CD4-positive, CD25-positive, alpha-beta regulatory T cell (primary cell): ENCODE results near the gene COL4A5. TPM values are rescaled to one million over a fixed set of nuclear protein-coding genes. Genes with fewer than 3 reads are reported as not detected.
A peak's percentile ranks its signal among the peaks of the same experiment; 100 is the strongest.

Experiments
- ATAC-seq, 2 donors: fragments of 150-1000 bp; cut with Tn5 transposase; one replicate each; pipeline ENCODE4 v1.10.0; 2021; ENCODE audit warnings: low read depth in 2 of 2, moderate number of reproducible peaks in 2 of 2, moderate library complexity in 1 of 2
- DNase-seq, 3 donors: peaks; one replicate each; pipeline versions ENCODE4 v3.0.0 to v3.0.0-alpha.2; 2012 to 2022; ENCODE audit warnings: mixed read lengths in 1 of 3
- H3K27ac ChIP-seq: one replicate; pipeline ENCODE4 v1.7.0; 2013; ENCODE audit warnings: mild to moderate bottlenecking, low read length; ENCODE audit not compliant: insufficient read depth, poor library complexity, severe bottlenecking
- H3K27me3 ChIP-seq: one replicate; pipeline ENCODE4 v1.7.0; 2013; ENCODE audit warnings: low read length; ENCODE audit not compliant: control insufficient read depth, insufficient read depth
- H3K36me3 ChIP-seq: one replicate; pipeline ENCODE4 v1.7.0; 2013; ENCODE audit warnings: mild to moderate bottlenecking, low read length, moderate library complexity; ENCODE audit not compliant: control insufficient read depth, insufficient read depth
- H3K4me1 ChIP-seq: 2 replicates; pipeline ENCODE4 v1.7.0; 2013; ENCODE audit warnings: mild to moderate bottlenecking, low read length; ENCODE audit not compliant: insufficient read depth, control insufficient read depth, poor library complexity, severe bottlenecking
- H3K4me3 ChIP-seq: one replicate; pipeline ENCODE4 v1.7.0; 2013; ENCODE audit warnings: low read depth, mild to moderate bottlenecking, low read length, moderate library complexity
- H3K9me3 ChIP-seq, 2 experiments: 1 replicate in 1 of 2; 2 replicates in 1 of 2; pipeline ENCODE4 v1.7.0; 2013; ENCODE audit warnings: low read length in 2 of 2, mild to moderate bottlenecking in 1 of 2, moderate library complexity in 1 of 2; ENCODE audit not compliant: control insufficient read depth in 2 of 2
- H3K27ac Mint-ChIP-seq, 3 donors: one replicate each; pipeline ENCODE4 v1.8.0; 2020 to 2022; ENCODE audit warnings: mild to moderate bottlenecking in 3 of 3, mixed read lengths in 3 of 3, moderate library complexity in 2 of 3
- H3K27me3 Mint-ChIP-seq: one replicate; pipeline ENCODE4 v1.8.0; 2022; ENCODE audit warnings: mild to moderate bottlenecking, mixed read lengths
- H3K36me3 Mint-ChIP-seq: one replicate; pipeline ENCODE4 v1.8.0; 2020; ENCODE audit warnings: mixed read lengths
- H3K4me1 Mint-ChIP-seq, 4 donors: one replicate each; pipeline ENCODE4 v1.8.0; 2020 to 2022; ENCODE audit warnings: mixed read lengths in 4 of 4, mild to moderate bottlenecking in 1 of 4
- H3K4me3 Mint-ChIP-seq, 4 donors: one replicate each; pipeline ENCODE4 v1.8.0; 2020 to 2022; ENCODE audit warnings: mild to moderate bottlenecking in 4 of 4, mixed read lengths in 4 of 4, moderate library complexity in 3 of 4
- H3K9me3 Mint-ChIP-seq, 7 donors: one replicate each; pipeline ENCODE4 v1.8.0; 2020 to 2022; ENCODE audit warnings: mixed read lengths in 7 of 7, mild to moderate bottlenecking in 3 of 7, moderate library complexity in 2 of 7
- polyA plus RNA-seq, 4 donors: library from polyadenylated mRNA; unstranded; fragments of 300-500 nt; fragmentation: Illumina TruSeq; gene quantifications; one replicate each; pipeline ENCODE4 v1.2.3, GENCODE V29; 2021
- total RNA-seq: library from RNA; stranded (reverse); gene quantifications from one replicate; pipeline ENCODE4 v1.2.3, GENCODE V29; 2022

Gene COL4A5
- total and polyA plus RNA-seq, 5 donors from 2014 or later = 0.02 TPM; not detected in 4

DNA sequence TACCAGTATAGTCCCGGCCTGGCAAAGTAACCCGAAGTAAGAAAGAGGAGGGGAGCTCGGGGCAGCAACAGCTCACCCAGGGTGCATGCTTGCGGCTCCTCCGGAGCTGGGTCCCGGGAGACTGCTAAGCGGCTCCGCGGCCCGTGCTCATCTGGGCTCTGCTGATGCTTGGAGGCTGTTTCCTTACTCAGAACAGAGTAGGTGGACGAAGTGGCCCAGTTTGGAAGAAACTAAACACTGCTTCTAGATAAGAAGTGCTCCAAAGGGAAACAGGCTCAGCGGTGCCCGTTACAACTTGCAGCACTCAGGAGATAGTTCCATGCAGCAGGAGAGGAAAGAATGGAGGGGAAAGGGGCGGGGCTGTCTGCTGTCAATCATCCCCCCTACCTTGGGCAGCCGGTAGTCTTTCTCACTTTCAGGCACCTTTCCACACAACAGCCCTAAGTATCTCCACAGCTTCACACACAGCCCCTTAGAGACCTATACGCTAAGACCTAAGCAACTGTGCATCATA, 1.5 kb upstream of the COL4A5 start, which contains the start of gene COL4A6:
Gene COL4A6 (minus strand): TSS at position 313 of the 514 bp plus-strand sequence. CDS start 226 bp downstream, at position 87.
- ATAC-seq (no peak), DNase-seq (no peak)
- Mint-ChIP-seq H3K4me1 (peaks cover 0 to 7% (median 0%) of the 10 kb centered on the region in 4 donors), H3K27me3 (peaks cover 20% of the 10 kb centered on the region), H3K4me3 (peak within 1 kb of the TSS in 3 of 4 donors; percentile 1 to 75 (median 30)), H3K9me3 (peaks cover 0 to 6% (median 0%) of the 10 kb centered on the region in 7 donors), H3K27ac (no peak within 1 kb of the TSS), H3K36me3 (no peaks in the 10 kb centered on the region)
- Histone ChIP-seq H3K27ac (no peak within 1 kb of the TSS), H3K27me3 (peaks cover 2% of the 10 kb centered on the region), H3K36me3 (no peaks in the 10 kb centered on the region), H3K4me1 (no peaks in the 10 kb centered on the region), H3K9me3 (no peaks in the 10 kb centered on the region), H3K4me3 (no peak within 1 kb of the TSS)

DNA sequence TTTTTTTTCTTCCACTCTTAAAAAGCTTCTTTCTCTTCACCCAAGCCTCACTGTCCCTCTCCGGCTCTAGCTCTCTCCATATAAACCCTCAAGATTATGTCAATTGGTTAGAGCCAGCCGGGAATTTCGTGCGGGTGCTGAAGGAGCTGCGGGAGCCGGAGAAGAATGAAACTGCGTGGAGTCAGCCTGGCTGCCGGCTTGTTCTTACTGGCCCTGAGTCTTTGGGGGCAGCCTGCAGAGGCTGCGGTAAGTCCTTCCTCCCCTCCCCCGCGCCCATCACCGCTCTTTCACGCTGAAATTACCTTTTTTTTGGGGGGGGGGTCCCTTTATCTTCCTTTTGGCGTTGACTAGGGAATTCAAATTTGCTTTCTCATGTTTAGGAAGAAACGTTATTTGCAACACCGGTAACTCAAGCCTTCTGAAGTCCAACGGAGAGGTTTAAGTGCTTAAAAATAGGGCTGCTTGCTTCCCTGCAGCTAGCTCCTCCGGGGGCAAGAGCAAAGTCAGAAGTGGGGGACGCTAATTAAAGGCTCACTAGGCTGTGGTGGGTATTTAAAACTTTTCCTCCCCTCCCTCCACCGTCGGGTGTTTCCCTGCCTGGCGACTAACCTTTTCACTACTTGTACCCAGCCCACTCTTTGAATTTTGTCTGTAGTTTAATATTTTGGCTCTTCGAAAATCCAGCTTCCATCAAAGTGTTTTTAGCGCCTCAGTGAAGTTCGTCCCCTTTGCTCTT, 491 bp downstream of the COL4A5 start:
- H3K4me3 ChIP-seq = no peak overlapping the region
- no peaks in the 10 kb centered on the region for H3K4me1 ChIP-seq
- Mint-ChIP-seq H3K4me1 (peaks cover 0 to 7% (median 0%) of the 10 kb centered on the region in 4 donors), H3K4me3 (peak overlapping the region in 3 of 4 donors; percentile 54 to 69 (median 68)), H3K27ac (no peak overlapping the region), H3K36me3 (no peaks in the 10 kb centered on the region), H3K27me3 (peaks cover 20% of the 10 kb centered on the region), H3K9me3 (peaks cover 0 to 6% (median 0%) of the 10 kb centered on the region in 7 donors)
- DNase-seq (no peak), ATAC-seq (no peak)
- H3K9me3 ChIP-seq = no peaks in the 10 kb centered on the region
- H3K36me3 ChIP-seq = no peaks in the 10 kb centered on the region
- H3K27ac ChIP-seq = no peak overlapping the region
- peaks cover 2% of the 10 kb centered on the region for H3K27me3 ChIP-seq

DNA sequence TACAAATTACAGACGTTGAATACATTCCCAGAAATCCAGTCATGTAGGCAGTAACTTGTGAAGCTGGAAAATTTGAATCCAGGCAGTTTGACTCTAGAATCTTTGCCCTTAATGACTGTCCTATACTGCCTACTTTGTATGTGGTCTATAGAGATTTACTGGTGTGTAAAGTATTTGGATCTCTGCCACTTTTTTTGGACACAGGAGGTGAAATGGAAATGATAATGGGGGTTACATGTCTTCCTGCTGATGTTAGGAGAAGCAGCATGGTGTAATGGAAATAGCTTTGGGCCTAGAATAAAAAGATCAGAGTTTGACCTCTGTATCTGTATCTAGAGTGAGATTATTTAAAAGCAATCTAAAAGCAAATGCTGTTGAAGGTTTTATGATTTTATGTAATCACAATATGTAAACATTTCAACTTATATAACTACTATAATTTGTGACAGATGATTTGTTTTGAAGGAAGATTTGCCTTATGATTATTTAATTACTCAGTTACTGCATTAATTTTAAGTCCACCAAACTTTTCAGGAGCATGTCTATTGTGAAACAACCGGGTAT, 3.3 kb downstream of the COL4A5 start:
- no peaks in the 10 kb centered on the region for H3K9me3 ChIP-seq
- H3K36me3 Mint-ChIP-seq = no peaks in the 10 kb centered on the region
- no peaks in the 10 kb centered on the region for H3K4me1 ChIP-seq
- H3K27ac ChIP-seq = no peak overlapping the region
- H3K9me3 Mint-ChIP-seq = peaks cover 0 to 6% (median 0%) of the 10 kb centered on the region in 7 donors
- H3K4me3 ChIP-seq = no peak overlapping the region
- peaks cover 0 to 7% (median 0%) of the 10 kb centered on the region in 4 donors for H3K4me1 Mint-ChIP-seq
- no peaks in the 10 kb centered on the region for H3K36me3 ChIP-seq
- DNase-seq (no peak), ATAC-seq (no peak)
- H3K27me3 Mint-ChIP-seq = peaks cover 20% of the 10 kb centered on the region
- H3K27me3 ChIP-seq = peaks cover 2% of the 10 kb centered on the region
- H3K4me3 Mint-ChIP-seq = no peak overlapping the region
- no peak overlapping the region for H3K27ac Mint-ChIP-seq

DNA sequence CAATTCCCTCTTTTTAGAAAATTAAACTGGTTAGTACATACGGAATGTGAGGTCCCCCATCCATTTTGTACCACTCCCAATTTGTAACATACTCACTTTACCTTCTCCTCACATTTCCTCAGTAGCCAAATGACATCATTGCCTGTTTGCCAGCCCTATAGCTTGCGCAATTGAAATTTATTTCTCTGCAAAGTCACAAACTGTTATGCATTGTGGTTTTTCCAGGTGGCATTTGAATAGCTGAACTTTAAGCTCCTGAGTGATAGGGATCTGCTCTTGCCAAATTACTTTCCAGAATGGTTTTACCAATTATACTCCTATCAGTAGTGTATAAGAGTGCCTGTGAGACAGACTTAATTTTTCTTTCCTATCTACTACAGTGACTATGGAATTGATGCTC, 7.7 kb downstream of the COL4A5 start:
- Mint-ChIP-seq H3K9me3 (peaks cover 0 to 2% (median 0%) of the 10 kb centered on the region in 7 donors), H3K36me3 (no peaks in the 10 kb centered on the region), H3K27ac (no peak overlapping the region), H3K27me3 (no peaks in the 10 kb centered on the region), H3K4me3 (no peak overlapping the region), H3K4me1 (no peaks in the 10 kb centered on the region)
- no peaks in the 10 kb centered on the region for H3K36me3 ChIP-seq
- DNase-seq (no peak), ATAC-seq (no peak)
- no peaks in the 10 kb centered on the region for H3K4me1 ChIP-seq
- H3K27ac ChIP-seq = no peak overlapping the region
- no peaks in the 10 kb centered on the region for H3K9me3 ChIP-seq
- H3K4me3 ChIP-seq = no peak overlapping the region
- H3K27me3 ChIP-seq = no peaks in the 10 kb centered on the region

DNA sequence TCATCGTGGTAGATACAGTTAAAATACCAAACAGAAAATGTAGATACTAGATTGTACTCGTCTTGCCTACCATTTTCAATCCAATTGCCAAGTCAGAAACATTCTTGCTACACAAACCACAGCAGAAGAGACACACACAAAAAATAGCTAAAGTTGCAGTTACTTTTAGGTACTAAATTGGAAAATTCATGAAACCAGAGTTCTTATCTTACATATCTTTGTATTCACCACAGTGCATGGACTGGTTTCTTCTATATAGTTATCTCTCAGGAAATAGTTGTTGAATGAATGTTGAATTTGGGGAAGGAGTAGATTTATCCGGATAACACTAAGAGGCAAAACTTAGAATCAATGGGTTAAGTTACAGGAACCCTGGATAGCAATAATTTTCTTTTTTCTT, 14.2 kb downstream of the COL4A5 start:
- H3K4me1 ChIP-seq = no peaks in the 10 kb centered on the region
- no peaks in the 10 kb centered on the region for H3K27me3 ChIP-seq
- no peaks in the 10 kb centered on the region for H3K36me3 ChIP-seq
- no peaks in the 10 kb centered on the region for H3K4me1 Mint-ChIP-seq
- no peak overlapping the region for H3K4me3 Mint-ChIP-seq
- H3K27ac Mint-ChIP-seq = no peak overlapping the region
- DNase-seq (no peak), ATAC-seq (no peak)
- peaks cover 0 to 2% (median 0%) of the 10 kb centered on the region in 7 donors for H3K9me3 Mint-ChIP-seq
- H3K27ac ChIP-seq = no peak overlapping the region
- H3K9me3 ChIP-seq = no peaks in the 10 kb centered on the region
- H3K36me3 Mint-ChIP-seq = no peaks in the 10 kb centered on the region
- no peak overlapping the region for H3K4me3 ChIP-seq
- H3K27me3 Mint-ChIP-seq = no peaks in the 10 kb centered on the region

DNA sequence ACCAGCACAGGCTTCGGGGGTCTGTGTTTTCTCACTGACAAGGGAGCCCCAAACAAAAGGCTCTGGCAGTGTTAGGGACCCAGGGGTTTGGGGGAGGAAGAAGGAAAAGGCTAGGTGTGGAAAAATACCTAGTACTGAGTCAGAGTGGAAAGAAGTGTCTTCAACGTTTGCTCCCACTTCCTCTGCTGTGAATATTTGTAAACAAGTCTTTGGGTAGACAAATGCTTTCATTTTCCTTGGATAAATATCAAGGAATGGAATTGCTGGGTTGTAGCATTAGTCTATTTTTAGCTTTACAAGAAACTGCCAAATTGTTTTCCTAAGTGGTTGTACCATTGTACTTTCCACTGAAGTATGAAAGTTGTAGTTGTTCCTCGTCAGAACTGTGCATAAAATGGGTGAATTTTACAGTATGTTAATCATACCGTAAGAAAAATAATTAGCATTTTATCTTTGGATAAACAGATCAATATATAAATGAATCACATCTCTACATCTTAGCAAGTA, 17.4 kb downstream of the COL4A5 start:
- Histone ChIP-seq H3K27me3 (no peaks in the 10 kb centered on the region), H3K4me3 (no peak overlapping the region), H3K27ac (no peak overlapping the region), H3K4me1 (no peaks in the 10 kb centered on the region), H3K36me3 (no peaks in the 10 kb centered on the region), H3K9me3 (no peaks in the 10 kb centered on the region)
- Mint-ChIP-seq H3K4me1 (no peaks in the 10 kb centered on the region), H3K36me3 (no peaks in the 10 kb centered on the region), H3K27ac (no peak overlapping the region), H3K27me3 (no peaks in the 10 kb centered on the region), H3K9me3 (no peaks in the 10 kb centered on the region), H3K4me3 (no peak overlapping the region)
- DNase-seq (no peak), ATAC-seq (no peak)

DNA sequence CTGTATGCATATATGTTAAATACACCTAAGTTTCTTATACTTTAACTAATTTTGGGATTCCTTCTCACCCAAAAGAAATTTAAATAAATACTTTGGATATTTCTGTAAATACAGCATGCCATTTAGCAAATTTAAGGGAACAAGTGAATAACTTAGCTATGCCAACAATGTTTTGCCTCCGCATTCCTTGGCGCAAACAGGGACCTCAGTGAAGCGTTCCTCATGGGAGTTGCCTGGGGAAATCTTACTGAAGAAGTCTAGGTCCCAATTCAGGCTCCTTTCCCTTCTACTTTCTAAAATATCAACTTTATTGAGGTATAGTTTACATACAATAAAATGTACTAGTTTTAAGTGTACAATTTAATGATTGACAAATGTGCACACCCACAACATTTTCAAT, 25.0 kb downstream of the COL4A5 start:
- Histone ChIP-seq H3K9me3 (no peaks in the 10 kb centered on the region), H3K36me3 (no peaks in the 10 kb centered on the region), H3K4me1 (no peaks in the 10 kb centered on the region), H3K27ac (no peak overlapping the region), H3K27me3 (no peaks in the 10 kb centered on the region), H3K4me3 (no peak overlapping the region)
- Mint-ChIP-seq H3K4me3 (no peak overlapping the region), H3K4me1 (no peaks in the 10 kb centered on the region), H3K27ac (no peak overlapping the region), H3K36me3 (no peaks in the 10 kb centered on the region), H3K27me3 (no peaks in the 10 kb centered on the region), H3K9me3 (no peaks in the 10 kb centered on the region)
- ATAC-seq (no peak), DNase-seq (no peak)
